Left ventricle myocardium inferior (tissue), 1 donor: Measurements from ENCODE around the gene AIFM3. TPM values are rescaled to one million over a fixed set of nuclear protein-coding genes. Genes with fewer than 3 reads are reported as not detected.
A peak's percentile ranks its signal among the peaks of the same experiment; 100 is the strongest.
"Not testable (repeated sequence)": the region's sequence is repeated elsewhere in the genome, so short reads cannot be mapped to it uniquely, and the experiment has no call there.

Experiments
- DNase-seq: peaks from one replicate; pipeline ENCODE4 v3.0.0-alpha.2; 2020
- H3K27ac ChIP-seq: fragments of 200-600 bp; replicated peaks from 2 replicates; pipeline ENCODE4 v1.8.0; 2021
- H3K27me3 ChIP-seq: fragments of 200-600 bp; 2 replicates; pipeline ENCODE4 v1.8.0; 2021; ENCODE audit warnings: low read depth
- H3K36me3 ChIP-seq: fragments of 200-600 bp; 2 replicates; pipeline ENCODE4 v1.8.0; 2021
- H3K4me1 ChIP-seq: fragments of 200-600 bp; 2 replicates; pipeline ENCODE4 v1.8.0; 2021
- H3K4me3 ChIP-seq: fragments of 200-600 bp; 2 replicates; pipeline ENCODE4 v1.8.0; 2021; ENCODE audit warnings: mild to moderate bottlenecking, moderate library complexity
- H3K9me3 ChIP-seq: fragments of 200-600 bp; replicated peaks from 2 replicates; pipeline ENCODE4 v1.8.0; 2021
- CTCF ChIP-seq: fragments of 200-600 bp; IDR thresholded peaks from 2 replicates; pipeline ENCODE4 v1.8.0; 2021; ENCODE audit warnings: antibody characterized with exemption, mild to moderate bottlenecking, borderline replicate concordance
- intact Hi-C: fragments of 100-400 bp; cut with micrococcal nuclease; formaldehyde crosslinking; loops from one replicate; pipeline ENCODE4 v1.11.0; 2022
- total RNA-seq: library from RNA; stranded (reverse); fragmentation: NEBNext Ultra II Directional; extraction: Animal tissue kit (Norgen Biotek cat#: 25700); gene quantifications from one replicate; pipeline ENCODE4 v1.2.1, GENCODE V29; 2021
- donor health status: DM: no; HTN: yes; CAD: no; lungs with severe emphysema.

The AIFM3 gene
- total RNA-seq, 1 donor from 2014 or later, result 0.47 TPM

- TF ChIP-seq CTCF, result no peak
- H3K36me3 ChIP-seq, result peaks cover 32% of the 10 kb centered on the region
- H3K4me3 ChIP-seq, result peak within 1 kb of the TSS; percentile 75
- H3K27me3 ChIP-seq, result no peaks in the 10 kb centered on the region
- peak within 1 kb of the TSS; percentile 99 for H3K27ac ChIP-seq
- DNase-seq, result peak; percentile 98
- peaks cover 49% of the 10 kb centered on the region for H3K4me1 ChIP-seq
- intact Hi-C loops, result no loop called here
- no peaks in the 10 kb centered on the region for H3K9me3 ChIP-seq
Measured at GRCh38 chr22:21001601-21002325, 34.7 kb downstream of the AIFM3 start, which contains the start of gene THAP7. TSS of gene THAP7 (minus strand) at chr22:21002118. CDS start at chr22:21001911, 207 bp downstream.

DNA sequence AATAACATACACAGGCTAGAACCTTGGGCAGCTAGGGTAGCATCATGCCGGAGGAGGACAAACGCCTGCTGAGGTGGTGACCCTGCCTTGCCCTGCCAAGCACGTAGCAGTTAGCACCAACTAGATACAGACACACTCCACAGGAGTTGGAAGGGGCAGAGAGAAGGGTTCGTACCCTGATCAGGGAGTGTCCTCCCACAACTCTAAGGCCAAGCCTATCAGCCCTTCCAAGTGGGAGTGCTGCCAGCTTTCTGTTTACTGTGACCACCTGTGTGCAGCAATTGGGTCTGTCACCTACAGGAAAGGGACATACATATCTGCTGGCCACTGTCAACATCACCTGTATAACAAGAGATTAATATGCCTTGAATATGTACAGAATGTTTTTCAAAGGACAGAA is 36.7 kb downstream of the AIFM3 start:
- Histone ChIP-seq H3K36me3 (peaks cover 18% of the 10 kb centered on the region), H3K27ac (no peak overlapping the region), H3K9me3 (no peaks in the 10 kb centered on the region), H3K4me3 (peak overlapping the region; percentile 75), H3K27me3 (no peaks in the 10 kb centered on the region), H3K4me1 (peaks cover 49% of the 10 kb centered on the region)
- DNase-seq, result no peak
- TF ChIP-seq CTCF, result no peak
- intact Hi-C loops, result no loop called here

DNA sequence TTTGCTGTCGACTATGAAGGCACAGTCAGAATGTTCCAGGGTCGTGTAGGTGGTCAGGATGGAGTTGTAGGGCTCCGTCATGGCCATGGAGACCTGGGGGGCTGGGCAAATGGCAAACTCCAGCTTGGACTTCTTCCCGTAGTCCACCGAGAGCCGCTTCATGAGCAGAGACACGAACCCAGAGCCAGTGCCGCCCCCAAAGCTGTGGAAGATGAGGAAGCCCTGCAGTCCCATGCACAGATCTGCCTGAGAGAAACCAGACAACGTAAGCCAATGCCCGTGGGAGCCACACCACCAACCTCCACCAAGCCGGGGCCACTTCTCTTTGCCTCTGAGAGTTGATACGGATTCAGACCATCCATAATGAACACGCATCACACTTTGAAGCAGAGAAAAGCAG is 42.2 kb downstream of the AIFM3 start:
- intact Hi-C loops, H3K27ac ChIP-seq, H3K4me1 ChIP-seq, H3K4me3 ChIP-seq, H3K27me3 ChIP-seq, H3K9me3 ChIP-seq, DNase-seq, H3K36me3 ChIP-seq: not testable (repeated sequence)

GRCh38 chr22:21009638-21010425 is 42.8 kb downstream of the AIFM3 start:
- H3K9me3 ChIP-seq, result no peaks in the 10 kb centered on the region
- no peak for DNase-seq
- H3K27ac ChIP-seq, result no peak overlapping the region
- no peak overlapping the region for H3K4me3 ChIP-seq
- no peaks in the 10 kb centered on the region for H3K36me3 ChIP-seq
- H3K4me1 ChIP-seq, result peaks cover 14% of the 10 kb centered on the region
- no peak for TF ChIP-seq CTCF
- H3K27me3 ChIP-seq, result no peaks in the 10 kb centered on the region
- intact Hi-C loops, result no loop called here

DNA sequence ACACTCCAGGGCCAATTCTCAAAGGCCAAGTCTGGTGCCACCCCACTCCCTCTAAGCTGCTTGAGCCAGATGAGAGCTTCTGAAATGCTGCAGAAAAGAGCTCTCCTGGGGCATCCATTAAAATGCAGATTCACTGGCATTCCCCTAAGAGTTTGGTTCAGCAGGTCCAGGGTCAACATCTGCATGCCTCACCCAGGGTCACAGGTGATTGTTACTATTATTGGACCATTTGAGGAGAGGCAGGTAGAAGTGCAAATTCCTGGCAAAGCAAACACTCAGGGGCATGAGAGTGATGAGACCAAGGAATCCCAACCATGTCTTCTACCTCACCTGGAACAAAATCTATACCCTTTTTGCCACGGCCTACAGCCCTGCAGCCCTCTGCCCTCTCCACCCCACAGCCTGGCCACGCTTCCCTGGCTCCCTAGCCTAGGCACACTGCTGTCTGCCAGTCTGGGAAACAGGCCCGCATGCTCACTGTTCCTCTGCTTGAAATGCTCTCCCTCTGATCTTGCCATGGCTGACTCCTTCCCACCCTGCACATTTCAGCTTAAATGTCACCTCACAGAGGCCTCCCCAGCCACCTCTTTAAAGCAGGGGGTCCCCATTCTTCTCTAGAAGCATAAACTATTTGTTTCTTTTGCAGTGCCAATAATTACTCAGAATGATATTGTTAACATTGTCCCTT is 43.5 kb downstream of the AIFM3 start:
- no peak for TF ChIP-seq CTCF
- Histone ChIP-seq H3K4me1 (peaks cover 22% of the 10 kb centered on the region), H3K27ac (no peak overlapping the region), H3K36me3 (no peaks in the 10 kb centered on the region), H3K27me3 (no peaks in the 10 kb centered on the region), H3K9me3 (no peaks in the 10 kb centered on the region), H3K4me3 (no peak overlapping the region)
- DNase-seq, result no peak
- intact Hi-C loops, result no loop called here
